Measurements from ENCODE around the gene SMOC2.

Gene SMOC2

GRCh38 chr6:168494726-168495125, 53.7 kb downstream of the SMOC2 start:
- no peak for DNase-seq

GRCh38 chr6:168495133-168495532, 54.1 kb downstream of the SMOC2 start:
- no peak for DNase-seq

GRCh38 chr6:168495636-168496035, 54.7 kb downstream of the SMOC2 start:
- no peak for DNase-seq

- no peak for DNase-seq
Observed at GRCh38 chr6:168496139-168496996, 55.4 kb downstream of the SMOC2 start.

GRCh38 chr6:168496997-168497331, 56.0 kb downstream of the SMOC2 start:
- DNase-seq, result no peak

GRCh38 chr6:168497381-168497780, 56.4 kb downstream of the SMOC2 start:
- no peak for DNase-seq

- no peak for DNase-seq
Observed at GRCh38 chr6:168498161-168498843, 57.3 kb downstream of the SMOC2 start.

GRCh38 chr6:168499045-168499650, 58.2 kb downstream of the SMOC2 start:
- DNase-seq, result no peak

GRCh38 chr6:168500519-168500918, 59.5 kb downstream of the SMOC2 start:
- DNase-seq, result no peak

GRCh38 chr6:168501561-168501960, 60.6 kb downstream of the SMOC2 start:
- no peak for DNase-seq

GRCh38 chr6:168504366-168504765, 63.4 kb downstream of the SMOC2 start:
- no peak for DNase-seq

- no peak for DNase-seq
Observed at GRCh38 chr6:168506460-168506859, 65.5 kb downstream of the SMOC2 start.

- DNase-seq, result no peak
Observed at GRCh38 chr6:168507297-168507696, 66.3 kb downstream of the SMOC2 start.

GRCh38 chr6:168507730-168508129, 66.7 kb downstream of the SMOC2 start:
- DNase-seq, result no peak

- no peak for DNase-seq
Observed at GRCh38 chr6:168508903-168509302, 67.9 kb downstream of the SMOC2 start.

- no peak for DNase-seq
Observed at GRCh38 chr6:168513766-168514165, 72.8 kb downstream of the SMOC2 start.

- DNase-seq, result no peak
Observed at GRCh38 chr6:168514216-168514615, 73.2 kb downstream of the SMOC2 start.

GRCh38 chr6:168515376-168515775, 74.4 kb downstream of the SMOC2 start:
- DNase-seq, result no peak

GRCh38 chr6:168516944-168517741, 76.2 kb downstream of the SMOC2 start:
- DNase-seq, result no peak

- no peak for DNase-seq
Observed at GRCh38 chr6:168517742-168518347, 76.9 kb downstream of the SMOC2 start.

GRCh38 chr6:168518348-168518745, 77.4 kb downstream of the SMOC2 start:
- DNase-seq, result no peak

- no peak for DNase-seq
Observed at GRCh38 chr6:168518867-168519266, 77.9 kb downstream of the SMOC2 start.

- no peak for DNase-seq
Observed at GRCh38 chr6:168520233-168520632, 79.2 kb downstream of the SMOC2 start.

Data from NCI-H187 (cell line).